ENCODE data around the gene DEPDC5.

GRCh38 chr22:31841078-31841827 lies 87.4 kb downstream of the DEPDC5 start:
- TF ChIP-seq NRF1 (conservative IDR thresholded peaks at IDR 0.05; ENCODE audit: low read depth, low read length) (no peak), IRF3 (IDR thresholded peaks at IDR 0.05) (no peak)
